ENCODE measurements around the gene ME3.

ME3 gene

GRCh38 chr11:86398106-86398505 is 274.3 kb downstream of the ME3 start:
- DNase-seq (ENCODE audit: extremely low read depth in 1 of 2, low read depth in 1 of 2) = no peak

- DNase-seq (ENCODE audit: extremely low read depth in 1 of 2, low read depth in 1 of 2) = no peak
Observed at GRCh38 chr11:86397351-86397750, 275.1 kb downstream of the ME3 start.

DNA sequence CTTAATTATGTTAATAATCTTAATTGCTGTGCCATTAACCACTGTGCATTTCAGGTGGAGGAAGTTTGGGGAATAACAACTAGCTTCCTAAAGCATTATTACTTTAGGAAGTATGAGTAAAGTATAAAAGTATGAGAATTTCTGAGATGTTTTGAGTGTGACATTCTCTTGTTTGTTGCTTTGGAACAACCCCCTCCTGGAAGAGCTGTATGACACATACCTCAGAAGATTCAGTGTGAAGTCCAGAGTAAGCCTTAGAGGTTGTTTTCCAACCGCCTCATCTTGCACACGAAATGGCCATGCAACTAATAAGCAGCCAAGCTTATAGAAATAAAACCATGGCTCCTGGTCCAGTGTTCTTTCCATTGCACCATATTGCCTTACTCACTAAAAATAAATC is 276.0 kb downstream of the ME3 start:
- DNase-seq (ENCODE audit: extremely low read depth in 1 of 2, low read depth in 1 of 2) = no peak

DNA sequence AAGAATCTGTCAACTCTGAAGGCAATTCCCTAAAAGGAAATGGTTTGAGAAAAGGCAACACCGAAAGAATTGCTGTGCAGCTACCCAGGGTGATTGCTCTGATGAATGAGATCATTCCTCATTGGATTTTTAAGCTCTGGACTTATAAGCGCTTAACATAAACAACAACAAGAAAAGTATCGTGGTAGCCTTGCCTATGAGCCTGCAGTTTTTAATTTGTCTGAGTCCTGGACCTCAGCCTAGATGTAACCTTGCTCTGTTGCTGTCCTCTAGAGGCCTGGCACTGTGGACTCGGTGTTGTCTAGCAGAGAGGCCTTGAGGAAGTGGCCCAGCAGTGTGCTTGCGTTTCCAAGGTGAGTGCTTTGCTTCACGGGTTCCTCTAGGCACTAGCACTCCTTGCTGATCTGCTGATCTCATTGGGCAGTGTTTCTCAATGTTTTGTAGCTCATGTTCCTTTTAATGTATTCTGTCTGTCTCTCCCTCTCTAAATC is 277.3 kb downstream of the ME3 start:
- DNase-seq (ENCODE audit: extremely low read depth in 1 of 2, low read depth in 1 of 2) = no peak

Data from activated CD8-positive, alpha-beta memory T cell treated with anti-CD3 and anti-CD28 coated beads for 1 hour (primary cell).